ENCODE data around the gene DNAI1.

DNAI1 gene

GRCh38 chr9:34491596-34491995, 33.0 kb downstream of the DNAI1 start:
- no peaks in the 10 kb centered on the region for H3K4me1 ChIP-seq (ENCODE audit: control insufficient read depth, insufficient read depth, low read depth, low read length)
- no peak overlapping the region for H2BK12ac ChIP-seq (ENCODE audit: low read length in 2 of 2)
- no peak overlapping the region for H3K23ac ChIP-seq (ENCODE audit: low read length in 2 of 2)
- no peak overlapping the region for H2BK15ac ChIP-seq (ENCODE audit: low read depth, poor library complexity, severe bottlenecking)
- no peaks in the 10 kb centered on the region for H3K36me3 ChIP-seq (ENCODE audit: control insufficient read depth in 1 of 2, insufficient read depth in 2 of 2, low read depth in 1 of 2, low read length in 2 of 2)
- no peak for DNase-seq
- no peak overlapping the region for H3K18ac ChIP-seq (ENCODE audit: low read depth in 1 of 2, low read length in 2 of 2)
- no peak overlapping the region for H2BK5ac ChIP-seq (ENCODE audit: low read depth, low read length, poor library complexity, severe bottlenecking)
- no peak overlapping the region for H3K4me2 ChIP-seq (ENCODE audit: low read length, poor library complexity, severe bottlenecking)
- no peak overlapping the region for H4K8ac ChIP-seq (ENCODE audit: low read length)
- H3K4me3 ChIP-seq (ENCODE audit: insufficient read depth in 1 of 2, low read depth in 1 of 2, low read length in 2 of 2): no peak overlapping the region
- no peak overlapping the region for H3K14ac ChIP-seq (ENCODE audit: low read length in 2 of 2)
- no peaks in the 10 kb centered on the region for H3K79me1 ChIP-seq (replicated peaks; ENCODE audit: low read length, poor library complexity, severe bottlenecking)
- H4K91ac ChIP-seq (ENCODE audit: low read length): peak overlapping the region; percentile 34
- H3K27me3 ChIP-seq (ENCODE audit: control insufficient read depth in 1 of 2, insufficient read depth in 1 of 2, low read length in 2 of 2): peaks cover 59 to 62% of the 10 kb centered on the region in 2 experiments
- H3K9ac ChIP-seq (ENCODE audit: low read length): no peak overlapping the region
- no peak overlapping the region for H3K4ac ChIP-seq (ENCODE audit: low read depth in 1 of 2, low read length in 2 of 2)
- H2AK5ac ChIP-seq (ENCODE audit: low read length, severe bottlenecking): no peak overlapping the region
- WGBS: 36% methylated on average over 2 of the region's 2 CpGs
- no peak overlapping the region for H3K27ac ChIP-seq (ENCODE audit: low read length, poor library complexity, severe bottlenecking)
- no peak overlapping the region for H2BK120ac ChIP-seq (ENCODE audit: low read depth, low read length)
- no peaks in the 10 kb centered on the region for H3K9me3 ChIP-seq (ENCODE audit: control insufficient read depth, low read length)
- H2AFZ ChIP-seq (ENCODE audit: low read depth, low read length): no peak overlapping the region

GRCh38 chr9:34492051-34492450, 33.4 kb downstream of the DNAI1 start:
- H3K27me3 ChIP-seq (ENCODE audit: control insufficient read depth in 1 of 2, insufficient read depth in 1 of 2, low read length in 2 of 2): peaks cover 59 to 67% of the 10 kb centered on the region in 2 experiments
- H3K4me3 ChIP-seq (ENCODE audit: insufficient read depth in 1 of 2, low read depth in 1 of 2, low read length in 2 of 2): no peak overlapping the region
- H3K4me1 ChIP-seq (ENCODE audit: control insufficient read depth, insufficient read depth, low read depth, low read length): no peaks in the 10 kb centered on the region
- no peak overlapping the region for H3K4ac ChIP-seq (ENCODE audit: low read depth in 1 of 2, low read length in 2 of 2)
- 0% methylated on average over 1 of the region's 2 CpGs for WGBS
- H2BK5ac ChIP-seq (ENCODE audit: low read depth, low read length, poor library complexity, severe bottlenecking): no peak overlapping the region
- H2BK12ac ChIP-seq (ENCODE audit: low read length in 2 of 2): no peak overlapping the region
- H3K14ac ChIP-seq (ENCODE audit: low read length in 2 of 2): no peak overlapping the region
- no peak overlapping the region for H3K27ac ChIP-seq (ENCODE audit: low read length, poor library complexity, severe bottlenecking)
- H2AFZ ChIP-seq (ENCODE audit: low read depth, low read length): no peak overlapping the region
- H3K4me2 ChIP-seq (ENCODE audit: low read length, poor library complexity, severe bottlenecking): no peak overlapping the region
- H3K9ac ChIP-seq (ENCODE audit: low read length): no peak overlapping the region
- no peak overlapping the region for H2BK15ac ChIP-seq (ENCODE audit: low read depth, poor library complexity, severe bottlenecking)
- H3K18ac ChIP-seq (ENCODE audit: low read depth in 1 of 2, low read length in 2 of 2): no peak overlapping the region
- H2BK120ac ChIP-seq (ENCODE audit: low read depth, low read length): no peak overlapping the region
- no peaks in the 10 kb centered on the region for H3K36me3 ChIP-seq (ENCODE audit: control insufficient read depth in 1 of 2, insufficient read depth in 2 of 2, low read depth in 1 of 2, low read length in 2 of 2)
- H3K23ac ChIP-seq (ENCODE audit: low read length in 2 of 2): no peak overlapping the region
- H4K91ac ChIP-seq (ENCODE audit: low read length): no peak overlapping the region
- no peaks in the 10 kb centered on the region for H3K9me3 ChIP-seq (ENCODE audit: control insufficient read depth, low read length)
- DNase-seq: no peak
- no peak overlapping the region for H4K8ac ChIP-seq (ENCODE audit: low read length)
- no peaks in the 10 kb centered on the region for H3K79me1 ChIP-seq (replicated peaks; ENCODE audit: low read length, poor library complexity, severe bottlenecking)
- H2AK5ac ChIP-seq (ENCODE audit: low read length, severe bottlenecking): no peak overlapping the region

DNA sequence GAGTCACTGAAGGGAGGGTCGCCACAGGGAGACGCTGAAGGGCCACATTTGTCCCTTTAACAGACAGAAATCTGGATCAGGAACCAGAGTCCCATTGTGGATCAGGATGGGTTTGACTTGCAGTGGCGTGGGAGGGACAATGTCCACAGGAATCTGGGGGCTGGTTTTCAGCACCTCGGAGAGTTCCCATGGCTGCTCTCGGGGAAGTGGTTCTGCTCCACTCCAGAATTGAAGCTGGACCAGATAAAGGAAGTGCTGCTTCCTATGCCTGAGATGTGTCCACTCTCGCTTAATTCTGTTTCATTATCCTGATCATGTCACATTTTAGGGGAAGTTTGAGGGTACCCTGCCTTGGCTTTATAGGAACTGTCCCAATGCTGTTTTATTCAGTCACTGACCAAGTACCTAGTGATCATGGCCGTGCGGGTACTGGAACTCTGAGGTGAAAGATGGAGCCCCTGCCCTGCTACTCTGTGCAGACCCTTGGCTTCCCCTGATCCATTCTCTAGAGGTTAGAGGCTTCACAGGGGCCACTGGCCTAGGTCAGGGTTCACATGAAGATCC, 35.4 kb downstream of the DNAI1 start:
- no peak overlapping the region for H4K8ac ChIP-seq (ENCODE audit: low read length)
- no peak overlapping the region for H3K4me3 ChIP-seq (ENCODE audit: insufficient read depth in 1 of 2, low read depth in 1 of 2, low read length in 2 of 2)
- H3K4me2 ChIP-seq (ENCODE audit: low read length, poor library complexity, severe bottlenecking): no peak overlapping the region
- H2BK120ac ChIP-seq (ENCODE audit: low read depth, low read length): no peak overlapping the region
- no peak overlapping the region for H2BK12ac ChIP-seq (ENCODE audit: low read length in 2 of 2)
- no peak overlapping the region for H3K9ac ChIP-seq (ENCODE audit: low read length)
- H3K27me3 ChIP-seq (ENCODE audit: control insufficient read depth in 1 of 2, insufficient read depth in 1 of 2, low read length in 2 of 2): peaks cover 53 to 69% of the 10 kb centered on the region in 2 experiments
- H2BK15ac ChIP-seq (ENCODE audit: low read depth, poor library complexity, severe bottlenecking): no peak overlapping the region
- H2AFZ ChIP-seq (ENCODE audit: low read depth, low read length): no peak overlapping the region
- peak; percentile 58 for DNase-seq
- H2BK5ac ChIP-seq (ENCODE audit: low read depth, low read length, poor library complexity, severe bottlenecking): no peak overlapping the region
- no peak overlapping the region for H4K91ac ChIP-seq (ENCODE audit: low read length)
- no peak overlapping the region for H3K14ac ChIP-seq (ENCODE audit: low read length in 2 of 2)
- no peak overlapping the region for H3K18ac ChIP-seq (ENCODE audit: low read depth in 1 of 2, low read length in 2 of 2)
- no peak overlapping the region for H3K4ac ChIP-seq (ENCODE audit: low read depth in 1 of 2, low read length in 2 of 2)
- H3K4me1 ChIP-seq (ENCODE audit: control insufficient read depth, insufficient read depth, low read depth, low read length): no peaks in the 10 kb centered on the region
- no peak overlapping the region for H2AK5ac ChIP-seq (ENCODE audit: low read length, severe bottlenecking)
- no peak overlapping the region for H3K27ac ChIP-seq (ENCODE audit: low read length, poor library complexity, severe bottlenecking)
- no peaks in the 10 kb centered on the region for H3K36me3 ChIP-seq (ENCODE audit: control insufficient read depth in 1 of 2, insufficient read depth in 2 of 2, low read depth in 1 of 2, low read length in 2 of 2)
- no peak overlapping the region for H3K23ac ChIP-seq (ENCODE audit: low read length in 2 of 2)
- no peaks in the 10 kb centered on the region for H3K9me3 ChIP-seq (ENCODE audit: control insufficient read depth, low read length)
- H3K79me1 ChIP-seq (replicated peaks; ENCODE audit: low read length, poor library complexity, severe bottlenecking): no peaks in the 10 kb centered on the region
- WGBS: 29% methylated on average over 8 of the region's 8 CpGs

DNA sequence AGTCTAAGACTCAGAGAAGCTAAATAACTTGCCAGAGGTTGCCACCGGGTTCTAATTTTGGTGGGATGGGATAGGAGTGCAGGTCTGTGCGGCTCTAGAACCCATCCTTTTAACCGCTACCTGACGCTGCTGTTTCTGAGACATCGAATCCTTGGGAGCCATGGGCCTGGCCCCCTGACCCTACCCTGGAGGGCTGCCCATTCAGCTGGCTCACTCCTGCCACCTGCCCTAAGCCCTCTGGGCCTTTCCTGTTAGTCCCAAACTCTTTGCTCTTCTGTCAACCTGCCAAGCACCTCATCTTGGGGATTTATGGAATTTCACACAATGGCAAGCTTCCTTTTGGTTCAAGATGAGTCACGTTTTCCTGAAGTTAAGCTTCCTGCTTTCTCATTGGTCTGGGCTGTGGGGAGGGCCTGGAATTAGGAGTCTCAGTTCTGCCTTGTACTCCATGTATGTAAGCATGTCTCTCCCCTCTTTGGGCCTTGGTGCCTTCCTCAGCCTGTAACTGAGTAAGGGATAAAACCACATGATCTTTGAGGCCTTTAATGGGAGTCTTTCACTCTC, 37.6 kb downstream of the DNAI1 start:
- H3K4me3 ChIP-seq (ENCODE audit: insufficient read depth in 1 of 2, low read depth in 1 of 2, low read length in 2 of 2): no peak overlapping the region
- H2BK15ac ChIP-seq (ENCODE audit: low read depth, poor library complexity, severe bottlenecking): no peak overlapping the region
- WGBS: 83% methylated on average over 6 of the region's 6 CpGs

More for the DNA sequence above, 37.6 kb downstream of the DNAI1 start:
- Histone ChIP-seq H3K27ac (ENCODE audit: low read length, poor library complexity, severe bottlenecking) (no peak overlapping the region), H3K36me3 (ENCODE audit: control insufficient read depth in 1 of 2, insufficient read depth in 2 of 2, low read depth in 1 of 2, low read length in 2 of 2) (no peaks in the 10 kb centered on the region), H2AFZ (ENCODE audit: low read depth, low read length) (no peak overlapping the region), H3K79me1 (replicated peaks; ENCODE audit: low read length, poor library complexity, severe bottlenecking) (no peaks in the 10 kb centered on the region), H2AK5ac (ENCODE audit: low read length, severe bottlenecking) (no peak overlapping the region), H2BK120ac (ENCODE audit: low read depth, low read length) (no peak overlapping the region), H4K8ac (ENCODE audit: low read length) (no peak overlapping the region), H2BK5ac (ENCODE audit: low read depth, low read length, poor library complexity, severe bottlenecking) (no peak overlapping the region), H2BK12ac (ENCODE audit: low read length in 2 of 2) (no peak overlapping the region), H3K23ac (ENCODE audit: low read length in 2 of 2) (no peak overlapping the region), H3K27me3 (ENCODE audit: control insufficient read depth in 1 of 2, insufficient read depth in 1 of 2, low read length in 2 of 2) (peaks cover 40 to 64% of the 10 kb centered on the region in 2 experiments), H3K14ac (ENCODE audit: low read length in 2 of 2) (no peak overlapping the region), H3K4me1 (ENCODE audit: control insufficient read depth, insufficient read depth, low read depth, low read length) (no peaks in the 10 kb centered on the region), H3K9ac (ENCODE audit: low read length) (no peak overlapping the region), H4K91ac (ENCODE audit: low read length) (no peak overlapping the region), H3K4ac (ENCODE audit: low read depth in 1 of 2, low read length in 2 of 2) (no peak overlapping the region), H3K4me2 (ENCODE audit: low read length, poor library complexity, severe bottlenecking) (no peak overlapping the region), H3K18ac (ENCODE audit: low read depth in 1 of 2, low read length in 2 of 2) (no peak overlapping the region), H3K9me3 (ENCODE audit: control insufficient read depth, low read length) (no peaks in the 10 kb centered on the region)
- DNase-seq: no peak
